ENCODE results near the gene ANKH.

ANKH gene

DNA sequence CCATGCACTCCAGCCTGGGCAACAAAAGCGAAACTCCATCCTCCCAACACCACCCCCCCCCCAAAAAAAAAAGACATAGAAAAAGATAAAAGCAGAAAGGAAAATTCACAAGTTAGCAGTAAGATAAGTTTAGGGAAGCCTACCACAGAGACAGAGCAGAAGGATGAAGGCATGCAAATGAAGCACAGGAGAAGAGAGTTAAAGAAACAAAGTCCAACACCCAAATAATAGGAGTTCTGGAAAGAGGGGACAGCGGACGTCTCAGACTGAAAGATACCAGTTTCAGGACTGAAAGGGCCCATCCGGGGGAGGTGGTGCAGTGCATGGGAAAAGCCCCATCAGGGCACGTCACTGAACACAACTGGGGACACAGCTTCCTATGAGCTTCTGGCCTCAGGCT is 152.8 kb downstream of the ANKH start:
- H3K4me3 ChIP-seq (replicated peaks in 1 of 2; ENCODE audit: low read depth in 2 of 2, low read length in 2 of 2), result no peak overlapping the region
- no peak for DNase-seq (ENCODE audit: low read depth in 2 of 2)
- TF ChIP-seq CTCF (IDR thresholded peaks at IDR 0.05; ENCODE audit: low read depth, low read length), result no peak

GRCh38 chr5:14716755-14717752 is 154.5 kb downstream of the ANKH start:
- TF ChIP-seq CTCF (IDR thresholded peaks at IDR 0.05; ENCODE audit: low read depth, low read length), result no peak
- DNase-seq (ENCODE audit: low read depth in 2 of 2), result no peak
- H3K4me3 ChIP-seq (replicated peaks in 1 of 2; ENCODE audit: low read depth in 2 of 2, low read length in 2 of 2), result no peak overlapping the region

- TF ChIP-seq CTCF (IDR thresholded peaks at IDR 0.05; ENCODE audit: low read depth, low read length), result no peak
- peak in 1 of 2 donors; percentile 27 for DNase-seq (ENCODE audit: low read depth in 2 of 2)
- no peak overlapping the region for H3K4me3 ChIP-seq (replicated peaks in 1 of 2; ENCODE audit: low read depth in 2 of 2, low read length in 2 of 2)
Observed at GRCh38 chr5:14715481-14715880, 156.1 kb downstream of the ANKH start.

GRCh38 chr5:14714706-14715105 is 156.9 kb downstream of the ANKH start:
- no peak for TF ChIP-seq CTCF (IDR thresholded peaks at IDR 0.05; ENCODE audit: low read depth, low read length)
- no peak overlapping the region for H3K4me3 ChIP-seq (replicated peaks in 1 of 2; ENCODE audit: low read depth in 2 of 2, low read length in 2 of 2)
- DNase-seq (ENCODE audit: low read depth in 2 of 2), result no peak

DNA sequence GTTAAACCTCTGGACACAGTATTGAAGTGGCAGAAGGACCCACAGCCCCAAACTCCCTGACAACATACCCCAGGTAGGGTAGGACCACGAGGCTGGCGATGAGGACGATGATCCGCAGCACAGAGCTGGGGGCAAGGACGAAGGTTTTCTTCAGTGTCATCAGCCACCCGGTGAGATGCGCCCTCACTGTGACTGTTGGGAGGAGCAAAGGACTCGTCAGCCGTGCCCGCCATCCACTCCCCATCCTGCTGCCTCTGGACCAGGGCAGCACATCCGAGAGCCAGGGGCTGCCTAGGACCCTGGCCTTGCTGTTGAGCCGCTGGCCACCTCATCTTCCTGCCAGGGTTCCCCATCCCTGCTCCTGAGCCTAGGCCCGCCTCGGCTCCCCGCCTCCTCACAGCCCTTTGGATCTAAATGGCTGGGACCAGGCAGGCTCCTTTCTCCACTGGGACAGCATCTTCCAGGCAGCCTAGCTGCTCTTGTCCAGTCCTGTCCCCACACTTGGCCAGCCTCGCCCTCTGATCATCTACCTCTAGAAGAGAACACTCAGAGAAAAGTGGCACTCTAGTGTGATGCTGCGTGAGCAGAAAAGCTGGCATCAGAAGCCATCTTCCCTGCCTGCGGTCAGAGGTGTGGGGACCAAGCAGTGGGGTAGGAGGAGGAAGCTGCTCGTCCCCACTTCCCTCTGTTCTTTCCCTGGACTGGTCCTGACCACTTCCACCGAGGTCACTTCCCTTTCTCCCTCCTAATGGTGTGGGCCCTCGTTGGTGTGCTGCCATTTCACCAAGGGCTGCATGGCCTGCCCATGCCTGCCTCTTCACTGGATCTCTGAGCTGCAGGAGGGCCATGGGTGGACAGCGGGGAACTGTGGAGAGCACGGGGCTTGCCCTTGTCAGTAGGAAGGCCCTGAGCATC is 157.8 kb downstream of the ANKH start:
- H3K4me3 ChIP-seq (replicated peaks in 1 of 2; ENCODE audit: low read depth in 2 of 2, low read length in 2 of 2), result no peak overlapping the region
- no peak for DNase-seq (ENCODE audit: low read depth in 2 of 2)
- no peak for TF ChIP-seq CTCF (IDR thresholded peaks at IDR 0.05; ENCODE audit: low read depth, low read length)

GRCh38 chr5:14712666-14713065 is 158.9 kb downstream of the ANKH start:
- no peak for DNase-seq (ENCODE audit: low read depth in 2 of 2)
- no peak for TF ChIP-seq CTCF (IDR thresholded peaks at IDR 0.05; ENCODE audit: low read depth, low read length)
- no peak overlapping the region for H3K4me3 ChIP-seq (replicated peaks in 1 of 2; ENCODE audit: low read depth in 2 of 2, low read length in 2 of 2)

Data from cardiac fibroblast (primary cell).